NT2/D1 (cell line): Measurements from ENCODE around the gene SBK3.

Experiments
- YY1 ChIP-seq: IDR thresholded peaks from 2 replicates; pipeline ENCODE4 v1.6.1; 2011; ENCODE audit not compliant: insufficient read length, insufficient read depth
- ZNF274 ChIP-seq: IDR thresholded peaks from 2 replicates; pipeline ENCODE4 v1.6.1; 2011; ENCODE audit warnings: mild to moderate bottlenecking, low read depth, low read length

- no peak for TF ChIP-seq YY1
- no peak for TF ChIP-seq ZNF274
These were observed 9.4 kb downstream of the SBK3 start for GRCh38 chr19:55535965-55536350.
